NCI-H1092 (cell line): ENCODE measurements around the gene SNRPE.
A peak's percentile ranks its signal among the peaks of the same experiment; 100 is the strongest.
"Not testable (repeated sequence)": the region's sequence is repeated elsewhere in the genome, so short reads cannot be mapped to it uniquely, and the experiment has no call there.

Source experiments
- DNase-seq: peaks from one replicate; lab custom pipeline; 2025; lab: John Stamatoyannopoulos, UW

Gene SNRPE

DNA sequence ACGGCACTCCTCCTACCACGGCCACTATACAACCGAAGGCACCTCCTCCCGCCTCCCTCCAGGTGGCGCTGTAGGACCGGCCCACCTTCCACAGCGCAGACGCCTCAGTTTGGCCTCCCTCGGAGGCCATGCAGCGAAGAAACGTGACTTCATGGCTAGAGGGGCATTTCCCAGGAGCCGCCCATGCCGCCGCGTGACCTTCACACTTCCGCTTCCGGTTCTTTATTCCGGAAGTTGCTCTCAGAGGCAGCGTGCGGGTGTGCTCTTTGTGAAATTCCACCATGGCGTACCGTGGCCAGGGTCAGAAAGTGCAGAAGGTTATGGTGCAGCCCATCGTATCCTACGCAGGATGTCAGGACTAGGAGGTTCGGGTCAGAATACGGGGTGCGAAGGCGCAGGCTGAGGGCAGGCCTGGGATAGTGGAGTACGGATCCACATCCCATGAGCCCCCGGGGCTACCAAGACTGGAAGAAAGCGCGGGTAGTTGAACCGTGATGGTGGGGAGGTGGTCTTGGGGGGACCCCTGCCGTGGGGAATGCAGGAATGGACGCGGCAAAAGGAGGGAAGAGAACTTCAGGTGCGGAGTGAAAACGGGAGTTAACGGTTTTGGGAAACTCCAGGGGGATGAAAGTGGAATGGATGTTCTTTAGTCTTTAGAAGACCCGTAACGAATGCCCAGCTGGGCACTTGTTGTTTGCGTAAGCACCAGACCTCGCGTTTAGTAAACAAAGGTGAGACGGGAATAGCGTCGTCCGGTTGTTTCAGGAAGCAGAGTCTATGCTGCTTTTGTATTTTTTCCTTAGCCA, at the start of gene SNRPE:
TSS of gene SNRPE (plus strand) at position 221 of the 806 bp plus-strand sequence. CDS start at position 282, 61 bp downstream.
- peak; percentile 99 for DNase-seq

DNA sequence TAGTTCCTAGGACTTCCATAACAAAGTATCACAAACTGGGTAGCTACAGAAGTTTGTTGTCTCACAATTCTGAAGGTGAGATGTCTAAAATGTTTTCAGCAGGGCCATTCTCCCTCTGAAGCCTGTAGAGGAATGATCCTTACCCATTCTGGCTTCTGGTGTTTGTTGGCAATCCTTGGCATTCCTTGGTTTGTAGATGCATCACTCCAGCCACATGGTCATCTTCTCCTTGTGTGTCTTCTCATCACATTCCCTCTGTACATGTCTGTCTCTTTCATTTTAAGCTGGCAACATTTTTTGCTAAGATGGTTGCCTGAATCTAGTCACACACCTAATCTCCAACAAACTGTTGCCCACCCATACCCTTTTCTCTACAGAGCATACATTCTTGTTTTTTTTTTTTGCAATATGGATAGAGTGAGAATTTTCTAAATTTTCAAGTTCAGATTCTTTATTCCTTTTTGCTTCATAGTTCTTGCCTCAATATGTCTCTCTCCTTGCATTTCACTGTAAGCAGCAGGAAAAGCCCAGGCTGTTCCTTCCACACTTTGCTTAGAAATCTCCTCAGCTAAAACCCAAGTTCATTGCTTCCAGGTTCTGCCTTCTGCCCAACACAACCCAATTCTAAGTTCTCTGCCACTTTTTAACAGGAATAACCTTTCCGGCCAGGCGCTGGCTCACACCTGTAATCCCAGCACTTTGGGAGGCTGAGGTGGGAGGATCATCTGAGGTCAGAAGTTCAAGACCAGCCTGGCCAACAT, 47.6 kb upstream of the SNRPE start:
- no peak for DNase-seq

DNA sequence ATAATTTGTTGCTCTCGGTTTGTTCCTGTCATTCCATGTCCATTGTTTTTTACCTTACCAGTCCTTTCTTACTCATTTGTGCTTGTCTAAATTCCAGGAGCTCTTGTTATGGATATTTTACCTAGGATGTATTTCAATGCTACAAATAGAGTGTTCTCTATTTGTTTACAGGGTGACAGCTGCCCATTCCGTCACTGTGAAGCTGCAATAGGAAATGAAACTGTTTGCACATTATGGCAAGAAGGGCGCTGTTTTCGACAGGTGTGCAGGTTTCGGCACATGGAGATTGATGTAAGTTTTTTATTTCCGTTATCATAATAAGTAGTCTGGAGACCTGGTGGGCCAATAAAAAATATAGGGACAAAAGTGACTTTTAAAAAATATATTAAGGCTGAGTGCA, 43.0 kb upstream of the SNRPE start:
- no peak for DNase-seq

DNA sequence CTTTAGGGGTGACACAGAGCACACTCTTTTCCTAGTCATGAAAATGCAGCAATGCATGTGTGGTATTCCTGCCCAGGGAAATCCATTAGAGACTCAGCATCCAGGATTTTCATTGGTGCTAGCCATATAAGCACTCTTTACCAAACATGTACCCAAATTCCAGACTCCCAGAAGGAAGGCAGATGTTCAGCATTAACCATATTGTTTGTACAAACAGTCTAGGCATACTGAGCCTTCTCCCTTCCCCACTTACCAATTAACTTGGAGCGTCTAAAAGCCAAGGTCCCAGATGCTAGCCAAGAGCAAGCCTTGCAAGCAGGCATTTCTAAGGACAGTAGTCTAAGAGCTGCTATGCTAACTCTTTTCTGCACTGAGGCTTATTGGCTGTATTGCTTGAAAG, 38.1 kb upstream of the SNRPE start:
- DNase-seq: no peak

DNA sequence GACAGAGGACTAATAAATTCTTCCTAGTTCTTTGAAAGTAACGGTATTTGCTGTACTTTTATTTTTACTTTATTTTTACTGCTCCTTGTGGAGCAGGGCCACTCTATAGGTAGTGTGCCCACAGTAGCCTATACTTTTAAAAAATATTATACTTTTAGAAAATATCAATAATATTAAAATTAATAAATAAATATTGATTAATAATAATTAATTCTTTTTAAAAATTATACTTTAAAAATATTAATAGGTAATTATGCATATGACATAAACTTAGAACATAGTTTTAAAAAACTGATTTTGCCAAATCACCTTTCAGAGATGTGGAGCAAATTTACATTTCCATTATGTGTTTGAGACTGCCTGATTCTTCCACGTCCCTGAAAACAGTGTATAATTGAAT, 35.2 kb upstream of the SNRPE start:
- no peak for DNase-seq

DNA sequence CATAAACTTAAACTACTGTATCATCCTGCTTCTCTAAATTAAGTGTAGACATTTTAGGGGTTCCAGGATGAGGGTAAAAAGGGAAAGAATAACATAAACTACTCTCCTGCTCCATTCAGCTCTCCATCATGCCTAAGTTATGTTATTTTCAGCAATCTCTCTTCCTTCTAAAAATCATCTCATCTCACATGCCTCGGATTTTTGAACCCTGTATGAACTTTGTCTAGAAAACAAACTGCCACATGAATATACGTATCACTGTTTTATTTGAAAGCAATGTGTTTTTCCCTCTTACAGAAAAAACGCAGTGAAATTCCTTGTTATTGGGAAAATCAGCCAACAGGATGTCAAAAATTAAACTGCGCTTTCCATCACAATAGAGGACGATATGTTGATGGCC, 33.4 kb upstream of the SNRPE start:
- DNase-seq: no peak

DNA sequence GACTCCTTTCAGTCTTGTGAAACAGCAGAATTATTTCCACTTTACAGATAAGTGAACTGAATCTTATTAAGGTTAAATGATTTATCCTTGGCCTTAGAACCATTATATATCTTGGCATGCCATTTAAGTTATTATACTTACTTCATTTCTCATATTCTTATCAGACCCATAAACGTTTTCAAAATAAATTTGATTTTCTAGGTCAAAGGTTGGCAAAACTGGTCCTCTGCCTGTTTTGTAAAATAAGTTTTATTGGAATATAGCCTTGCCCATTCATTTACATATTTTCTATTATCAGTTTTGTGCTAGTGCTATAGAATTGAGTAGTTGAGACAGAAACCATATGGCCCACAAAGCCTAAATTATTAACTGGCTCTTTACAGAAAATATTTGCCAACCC, 32.9 kb upstream of the SNRPE start:
- no peak for DNase-seq

DNA sequence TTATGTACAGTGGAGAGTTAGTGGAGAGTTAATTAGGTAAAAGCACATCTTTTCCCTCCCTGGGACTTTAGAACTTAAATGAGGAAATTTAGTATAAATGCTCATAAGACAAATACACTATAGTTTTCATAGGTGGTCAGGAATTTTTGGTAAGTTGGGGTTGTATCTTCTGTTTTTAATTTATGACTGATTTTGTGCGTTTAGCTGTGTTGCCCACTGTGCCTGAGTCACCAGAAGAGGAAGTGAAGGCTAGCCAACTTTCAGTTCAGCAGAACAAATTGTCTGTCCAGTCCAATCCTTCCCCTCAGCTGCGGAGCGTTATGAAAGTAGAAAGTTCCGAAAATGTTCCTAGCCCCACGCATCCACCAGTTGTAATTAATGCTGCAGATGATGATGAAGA, 32.2 kb upstream of the SNRPE start:
- DNase-seq: not testable (repeated sequence)

DNA sequence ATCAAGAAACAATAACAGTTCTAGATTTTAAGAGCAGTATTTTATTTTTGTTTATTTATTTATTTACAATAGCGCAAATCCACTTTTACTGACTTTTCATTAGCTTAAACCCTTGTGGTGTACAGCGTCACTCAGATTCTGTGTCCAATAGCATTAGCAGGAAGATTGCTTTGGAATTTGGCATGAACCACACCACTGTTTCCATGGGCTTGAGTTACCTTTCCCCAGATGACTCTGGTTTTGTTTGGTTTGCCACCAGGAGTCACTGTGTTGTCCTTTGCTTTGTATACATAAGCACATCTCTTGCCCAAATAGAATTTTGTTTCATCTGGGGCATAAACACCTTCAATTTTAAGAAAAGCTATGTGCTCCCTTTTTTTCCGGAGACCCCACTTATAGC, 25.9 kb upstream of the SNRPE start:
- DNase-seq: no peak

DNA sequence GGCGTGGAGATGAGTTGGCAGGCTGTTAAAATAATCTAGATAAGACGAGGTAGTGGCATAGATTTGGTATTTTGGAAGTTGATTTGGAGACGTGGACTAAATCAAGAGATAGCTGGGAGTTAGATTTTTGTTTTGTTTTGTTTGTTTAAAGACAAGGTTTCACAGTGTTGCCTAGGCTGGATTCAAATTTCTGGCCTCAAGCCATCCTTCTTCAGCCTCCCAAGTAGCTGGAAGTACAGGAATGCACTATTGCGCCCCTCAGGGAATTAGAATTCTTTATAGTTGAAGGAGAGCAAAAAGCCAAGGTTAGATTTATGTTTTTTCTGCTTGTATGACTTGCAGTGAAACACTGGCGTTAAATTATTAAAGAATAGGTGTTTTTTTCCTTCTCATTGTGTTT, 22.3 kb upstream of the SNRPE start:
- no peak for DNase-seq

DNA sequence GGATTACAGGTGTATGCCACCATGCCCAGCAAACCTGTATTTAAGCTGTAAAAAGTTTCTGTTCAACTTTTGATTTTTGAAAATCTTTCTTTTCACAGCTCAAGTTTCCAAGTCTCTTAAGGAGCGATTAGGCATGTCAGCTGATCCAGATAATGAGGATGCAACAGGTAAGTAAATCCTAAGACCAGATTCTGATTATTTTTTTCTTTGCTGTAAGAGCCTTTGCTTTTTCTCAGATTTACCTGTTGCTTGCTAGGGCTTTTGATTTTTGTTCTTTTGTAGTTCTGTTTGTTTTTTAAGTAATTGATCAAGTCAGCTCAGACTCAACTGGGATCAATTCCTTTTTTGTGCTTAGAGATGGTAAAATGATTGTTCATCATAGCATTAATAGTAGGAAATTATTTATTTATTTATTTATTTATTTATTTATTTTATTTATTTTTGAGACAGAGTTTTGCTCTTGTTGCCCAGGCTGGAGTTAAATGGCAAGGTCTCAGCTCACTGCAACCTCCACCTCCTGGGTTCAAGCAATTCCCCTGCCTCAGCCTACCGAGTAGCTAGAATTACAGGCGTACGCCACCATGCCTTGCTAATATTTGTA, 21.1 kb upstream of the SNRPE start:
- DNase-seq: no peak

DNA sequence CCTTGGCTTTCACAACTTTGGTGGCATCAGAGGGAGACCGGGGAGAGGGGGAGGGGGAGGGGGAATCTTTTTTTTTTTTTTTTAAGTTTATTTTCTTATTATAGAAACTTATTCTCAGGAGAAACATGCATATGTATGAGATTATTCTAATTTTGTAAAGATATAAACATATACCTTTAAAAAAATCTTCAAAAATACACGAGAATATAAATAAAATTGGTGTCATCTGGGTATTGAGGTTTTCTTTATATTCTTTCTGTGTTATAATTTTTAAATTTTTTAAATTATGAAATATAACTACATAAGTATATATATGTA, 18.9 kb upstream of the SNRPE start:
- DNase-seq: no peak

DNA sequence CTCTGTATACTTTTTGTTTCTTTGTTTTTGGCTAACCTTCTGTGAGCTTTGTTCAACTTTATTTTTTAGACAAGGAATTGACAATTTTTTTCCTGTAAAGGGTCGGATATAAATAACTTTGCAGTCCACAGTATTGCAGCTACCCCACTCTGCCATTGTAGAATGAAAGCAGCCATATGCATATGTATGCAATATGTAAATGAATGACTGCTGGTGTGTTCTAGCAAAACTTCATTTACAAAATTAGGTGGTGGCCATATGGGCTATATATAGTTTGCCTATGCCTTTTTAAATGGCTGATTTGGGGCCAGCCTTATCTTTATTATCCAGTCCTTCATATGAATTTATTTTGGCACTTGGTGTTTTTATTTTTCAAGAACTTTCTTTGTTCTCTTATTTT, 18.0 kb upstream of the SNRPE start:
- no peak for DNase-seq

DNA sequence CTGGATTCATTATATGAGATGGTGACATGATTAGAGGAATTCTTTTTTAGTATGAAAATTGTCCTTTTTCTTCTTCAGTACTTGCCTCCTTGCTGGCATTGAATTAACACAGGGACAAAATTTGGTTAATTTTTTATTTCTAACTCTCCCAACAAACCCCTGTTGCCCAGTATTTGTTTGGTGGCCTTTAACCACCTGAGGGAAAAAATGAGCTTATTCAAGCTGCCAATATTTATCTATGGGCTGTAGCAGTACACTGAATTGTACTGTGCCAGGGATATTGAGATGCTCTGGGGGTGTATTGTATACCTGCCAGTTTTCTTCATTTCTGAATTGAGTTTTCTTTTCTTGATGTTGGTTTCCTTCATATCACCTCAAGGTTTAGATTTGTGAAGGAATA, 8.3 kb upstream of the SNRPE start:
- DNase-seq: not testable (repeated sequence)

DNA sequence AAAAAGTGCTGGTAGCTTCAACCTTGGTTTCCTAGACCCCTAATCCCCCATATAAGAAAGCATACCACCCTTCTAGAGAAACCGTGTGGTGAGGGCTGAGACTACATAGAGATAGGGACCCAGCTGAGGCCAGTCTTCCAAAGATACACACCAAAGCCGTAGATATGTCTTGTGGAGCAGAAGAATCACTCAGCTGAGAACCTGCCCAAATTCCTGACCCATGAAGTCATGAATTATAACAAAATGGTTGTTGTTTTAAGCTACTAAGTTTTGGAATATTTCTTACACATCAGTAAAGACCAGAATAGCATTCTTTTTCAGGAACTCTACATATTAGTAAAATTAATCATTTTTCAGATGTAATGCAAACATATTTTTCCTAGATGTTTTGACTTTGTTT, 3.3 kb upstream of the SNRPE start:
- no peak for DNase-seq

DNA sequence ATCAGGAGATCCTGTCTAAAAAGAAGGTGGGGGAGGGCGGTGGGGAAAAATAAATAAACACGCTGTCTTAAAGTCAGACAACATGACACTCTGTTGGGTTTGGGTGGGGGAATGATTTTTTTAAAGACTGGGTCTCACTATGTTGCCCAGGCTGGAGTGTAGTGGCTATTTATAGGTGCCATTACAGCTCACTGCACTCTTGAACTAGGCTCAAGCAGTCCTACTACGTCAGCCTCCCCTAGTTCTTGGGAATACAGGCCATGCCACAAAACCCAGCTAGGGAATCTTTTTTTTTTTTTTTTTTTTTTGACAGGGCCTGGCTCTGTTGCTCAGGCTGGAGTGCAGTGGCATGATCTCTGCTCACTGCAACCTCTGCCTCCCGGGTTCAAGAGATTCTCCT, 2.4 kb upstream of the SNRPE start:
- no peak for DNase-seq

DNA sequence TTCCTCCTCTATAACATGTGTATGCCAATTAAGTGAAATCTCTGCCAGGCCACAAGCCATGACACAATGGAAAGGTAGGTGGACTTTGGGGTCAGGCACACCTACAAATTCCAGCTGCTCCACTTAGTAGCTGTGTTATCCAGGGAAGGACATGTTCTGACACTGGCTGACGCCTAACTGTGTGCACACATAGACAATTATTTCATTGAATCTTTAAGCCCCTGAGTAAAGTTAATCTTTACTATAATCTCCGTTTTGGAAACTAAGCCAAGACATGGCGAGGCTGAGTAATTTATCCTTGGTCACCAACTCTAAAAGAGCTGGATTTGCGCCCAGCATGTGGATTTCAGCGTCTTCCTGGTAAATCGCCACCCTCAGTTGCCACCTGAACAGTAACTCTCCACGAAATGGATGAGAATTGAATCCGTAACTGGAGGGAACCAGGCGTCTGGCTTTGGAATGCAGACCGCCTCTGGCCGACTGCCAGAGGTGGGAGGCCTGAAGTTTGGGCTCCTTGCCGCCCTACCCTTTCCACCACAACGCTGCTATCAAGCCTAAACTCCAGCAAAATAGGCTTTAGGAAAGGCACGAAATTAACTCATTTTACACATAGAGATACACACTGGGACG, 888 bp upstream of the SNRPE start:
- no peak for DNase-seq

DNA sequence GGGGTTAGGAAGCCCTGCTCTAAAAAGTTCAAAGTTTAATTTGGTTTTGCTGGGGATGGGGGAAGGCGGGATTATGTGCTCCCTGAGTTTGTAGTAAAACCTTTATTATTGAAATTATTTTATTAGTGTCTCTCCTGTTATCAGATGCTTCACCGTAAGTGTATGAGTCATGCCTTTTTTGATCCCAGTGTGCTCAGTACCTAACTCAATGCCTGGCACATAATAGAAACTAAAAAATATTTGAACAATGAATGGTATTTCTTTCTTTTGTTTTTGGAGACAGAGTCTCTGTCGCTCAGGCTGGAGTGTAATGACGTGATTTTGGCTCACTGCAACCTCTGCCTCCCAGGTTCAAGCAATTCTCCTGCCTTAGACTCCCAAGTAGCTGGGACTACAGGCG, 6.4 kb downstream of the SNRPE start:
- no peak for DNase-seq

DNA sequence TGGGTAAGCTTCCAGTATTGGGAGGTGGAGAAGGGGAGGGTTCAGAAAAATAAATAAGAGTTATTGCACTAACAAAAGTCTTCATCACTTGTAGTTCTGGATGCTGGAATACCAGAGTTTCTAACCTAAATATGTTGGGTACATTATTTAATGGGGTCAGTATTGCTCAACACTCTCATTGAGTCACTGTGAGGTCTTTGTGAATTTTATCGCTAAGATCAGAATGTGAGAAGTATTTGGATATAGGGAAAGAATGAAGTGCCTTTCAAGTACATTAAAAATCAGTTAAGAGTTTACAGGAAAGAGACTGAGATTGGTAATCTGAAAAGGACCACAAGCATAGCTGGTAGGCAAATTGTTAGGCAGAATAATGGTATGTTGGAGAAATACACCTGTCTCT, 8.8 kb downstream of the SNRPE start:
- no peak for DNase-seq

DNA sequence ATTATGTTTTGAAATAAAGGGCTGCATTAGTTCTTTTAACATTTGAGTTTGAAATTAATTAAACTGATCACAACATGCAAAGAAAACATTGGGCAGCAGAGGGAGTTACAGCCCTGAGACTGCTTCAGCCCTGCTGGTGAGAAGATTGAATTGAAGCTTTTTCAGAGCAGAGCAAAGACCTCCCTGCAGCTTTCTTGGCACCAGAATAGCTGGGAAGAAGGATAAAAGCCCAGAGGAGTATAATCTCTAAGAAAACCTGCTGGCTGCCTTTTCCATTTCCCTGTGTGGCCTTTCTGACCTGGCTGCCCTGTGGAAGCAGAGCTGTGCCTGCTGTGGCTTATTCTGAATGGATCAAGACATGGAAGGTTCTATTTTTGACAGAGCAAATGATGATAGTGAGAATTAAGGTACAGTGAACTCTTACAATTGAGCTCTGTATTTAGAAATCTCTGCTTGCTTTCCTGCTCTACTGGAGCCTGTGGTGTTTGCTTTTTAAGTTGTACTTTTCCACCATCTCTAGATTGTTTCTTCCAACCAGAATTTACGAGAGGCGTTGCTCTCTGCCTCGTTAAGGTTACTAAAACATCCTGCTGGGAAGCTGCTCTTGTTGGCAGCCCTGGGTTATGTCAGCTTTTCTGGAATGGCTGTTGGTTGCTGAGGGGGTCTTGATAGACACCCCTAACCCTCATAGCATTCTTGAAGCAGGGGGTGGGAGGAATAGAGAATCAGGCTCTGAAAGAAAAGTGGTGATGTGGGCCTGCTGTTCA, 9.9 kb downstream of the SNRPE start:
- peak; percentile 45 for DNase-seq

DNA sequence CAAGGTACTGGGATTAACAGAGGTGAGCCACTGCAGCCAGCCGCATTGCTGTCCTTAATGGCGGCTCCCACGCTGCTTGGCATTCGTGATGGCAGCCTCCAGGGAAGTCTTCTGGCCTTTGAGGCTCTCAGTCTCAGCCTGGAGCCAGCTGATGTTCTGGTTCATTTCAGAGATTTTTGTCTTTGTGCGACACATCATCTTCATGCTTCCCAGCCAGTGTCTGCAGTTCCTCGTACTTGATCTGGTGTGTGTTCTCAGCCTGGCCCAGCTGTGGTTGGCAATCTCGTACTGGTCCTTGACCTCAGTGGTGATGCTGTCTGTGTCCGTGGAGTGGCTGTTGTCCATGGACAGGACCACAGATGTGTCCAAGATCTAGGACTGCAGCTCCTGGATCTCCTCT, 11.7 kb downstream of the SNRPE start:
- DNase-seq: no peak

DNA sequence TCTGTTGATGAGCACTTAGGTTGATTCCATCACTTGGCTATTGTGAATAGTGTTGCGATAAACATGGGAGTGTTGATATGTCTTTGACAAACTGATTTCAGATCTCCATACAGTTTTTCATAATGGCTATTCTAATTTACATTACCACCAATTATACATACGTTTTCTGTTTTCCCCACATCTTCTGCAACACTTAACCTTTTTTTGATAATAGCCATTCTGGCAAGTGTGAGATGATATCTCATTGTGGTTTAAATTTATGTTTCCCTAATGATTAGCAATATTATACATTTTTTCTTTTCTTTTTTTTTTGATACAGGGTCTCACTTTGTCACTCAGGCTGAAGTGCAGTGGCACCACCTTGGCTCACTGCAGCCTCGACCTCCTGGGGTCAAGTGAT, 17.0 kb downstream of the SNRPE start:
- DNase-seq: no peak
